Measurements from ENCODE around the gene MPDZ.

DNA sequence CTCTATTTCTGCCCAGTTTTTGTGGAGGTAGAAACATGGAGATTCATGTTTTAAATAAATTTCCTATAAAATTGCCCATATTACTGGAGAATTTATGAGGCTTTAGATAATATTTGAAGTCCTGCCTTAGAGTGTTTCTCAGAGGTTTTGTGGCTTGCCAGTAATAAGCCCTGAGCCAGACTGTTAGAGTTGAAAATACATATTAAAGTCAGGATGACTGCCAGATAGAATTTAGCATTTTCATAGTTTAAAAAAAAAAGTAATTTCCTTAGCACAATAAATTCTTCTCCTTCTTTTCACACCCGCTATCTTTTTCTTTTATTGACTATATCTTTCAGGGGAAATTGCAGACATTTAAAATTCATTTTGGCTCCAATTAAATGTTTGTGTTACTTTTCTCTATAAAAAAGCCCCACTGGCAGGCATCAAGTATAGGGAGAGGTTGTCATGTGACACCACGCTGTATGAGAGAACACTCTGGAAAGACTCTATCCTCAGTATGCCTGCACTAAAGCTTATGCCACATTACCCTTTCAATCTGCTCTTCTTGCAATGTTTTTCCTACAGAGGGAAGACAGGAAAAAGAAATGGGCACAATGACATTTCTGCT is 135.2 kb downstream of the MPDZ start:
- TF ChIP-seq EZH2 (IDR thresholded peaks at IDR 0.05; ENCODE audit: borderline replicate concordance, low read length): no peak
- TF ChIP-seq, protein P1, sequence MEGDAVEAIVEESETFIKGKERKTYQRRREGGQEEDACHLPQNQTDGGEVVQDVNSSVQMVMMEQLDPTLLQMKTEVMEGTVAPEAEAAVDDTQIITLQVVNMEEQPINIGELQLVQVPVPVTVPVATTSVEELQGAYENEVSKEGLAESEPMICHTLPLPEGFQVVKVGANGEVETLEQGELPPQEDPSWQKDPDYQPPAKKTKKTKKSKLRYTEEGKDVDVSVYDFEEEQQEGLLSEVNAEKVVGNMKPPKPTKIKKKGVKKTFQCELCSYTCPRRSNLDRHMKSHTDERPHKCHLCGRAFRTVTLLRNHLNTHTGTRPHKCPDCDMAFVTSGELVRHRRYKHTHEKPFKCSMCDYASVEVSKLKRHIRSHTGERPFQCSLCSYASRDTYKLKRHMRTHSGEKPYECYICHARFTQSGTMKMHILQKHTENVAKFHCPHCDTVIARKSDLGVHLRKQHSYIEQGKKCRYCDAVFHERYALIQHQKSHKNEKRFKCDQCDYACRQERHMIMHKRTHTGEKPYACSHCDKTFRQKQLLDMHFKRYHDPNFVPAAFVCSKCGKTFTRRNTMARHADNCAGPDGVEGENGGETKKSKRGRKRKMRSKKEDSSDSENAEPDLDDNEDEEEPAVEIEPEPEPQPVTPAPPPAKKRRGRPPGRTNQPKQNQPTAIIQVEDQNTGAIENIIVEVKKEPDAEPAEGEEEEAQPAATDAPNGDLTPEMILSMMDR (IDR thresholded peaks at IDR 0.05; ENCODE audit: low read length): no peak

Data from OCI-LY1 (cell line).